Measurements from ENCODE around the gene GDAP1L1. TPM values are rescaled to one million over a fixed set of nuclear protein-coding genes. Genes with fewer than 3 reads are reported as not detected.
"Not testable (repeated sequence)": the region's sequence is repeated elsewhere in the genome, so short reads cannot be mapped to it uniquely, and the experiment has no call there.

Gene GDAP1L1
- total RNA-seq, 1 donor from 2014 or later: not detected

DNA sequence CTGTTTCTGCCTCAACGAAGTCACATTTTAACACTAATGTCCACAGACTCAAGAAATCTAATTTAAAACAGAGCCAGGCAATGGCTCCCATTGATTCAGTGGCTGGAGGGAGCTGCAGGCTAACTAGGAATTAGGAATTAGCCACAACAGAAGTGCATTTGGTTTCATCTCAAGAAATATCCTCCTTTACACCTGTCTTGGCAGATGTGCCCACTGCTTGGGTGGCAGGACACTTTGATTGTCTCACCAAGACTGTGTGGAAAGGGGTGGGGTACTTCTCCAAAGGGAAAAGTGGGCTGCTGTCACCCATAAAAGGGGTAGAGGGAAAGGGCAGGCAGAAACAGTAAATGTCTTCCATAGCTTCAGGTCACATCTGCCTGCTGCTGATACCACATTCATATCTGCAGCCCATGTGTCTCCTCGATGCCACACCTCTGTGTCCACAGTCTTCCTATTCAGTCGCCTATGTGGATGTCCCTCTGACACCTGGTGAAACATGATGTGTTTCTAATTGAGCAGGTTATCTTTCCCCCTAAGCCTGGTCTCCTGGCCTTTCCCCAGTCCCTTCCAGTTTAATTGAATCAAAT, 25.6 kb upstream of the GDAP1L1 start:
- no peak for ATAC-seq

DNA sequence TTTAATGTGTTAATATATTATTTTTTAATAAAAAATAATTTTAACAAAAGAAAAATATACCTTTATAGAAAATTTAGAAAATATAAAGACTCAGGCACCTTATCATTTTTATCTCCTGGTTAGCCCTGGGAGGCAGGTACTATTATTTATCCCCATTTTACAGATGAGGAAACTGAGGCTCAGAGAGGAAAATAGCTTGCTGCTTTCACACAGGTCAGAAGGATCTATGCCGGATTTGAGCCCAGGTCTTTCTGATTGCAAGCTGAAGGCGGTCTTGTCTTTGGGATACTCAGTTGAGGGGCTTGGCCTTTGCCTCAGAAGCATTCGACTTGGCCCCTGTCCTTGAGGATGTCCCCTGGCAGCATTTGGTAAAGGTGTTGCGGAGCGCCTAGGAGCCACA, 25.1 kb upstream of the GDAP1L1 start:
- ATAC-seq: no peak

DNA sequence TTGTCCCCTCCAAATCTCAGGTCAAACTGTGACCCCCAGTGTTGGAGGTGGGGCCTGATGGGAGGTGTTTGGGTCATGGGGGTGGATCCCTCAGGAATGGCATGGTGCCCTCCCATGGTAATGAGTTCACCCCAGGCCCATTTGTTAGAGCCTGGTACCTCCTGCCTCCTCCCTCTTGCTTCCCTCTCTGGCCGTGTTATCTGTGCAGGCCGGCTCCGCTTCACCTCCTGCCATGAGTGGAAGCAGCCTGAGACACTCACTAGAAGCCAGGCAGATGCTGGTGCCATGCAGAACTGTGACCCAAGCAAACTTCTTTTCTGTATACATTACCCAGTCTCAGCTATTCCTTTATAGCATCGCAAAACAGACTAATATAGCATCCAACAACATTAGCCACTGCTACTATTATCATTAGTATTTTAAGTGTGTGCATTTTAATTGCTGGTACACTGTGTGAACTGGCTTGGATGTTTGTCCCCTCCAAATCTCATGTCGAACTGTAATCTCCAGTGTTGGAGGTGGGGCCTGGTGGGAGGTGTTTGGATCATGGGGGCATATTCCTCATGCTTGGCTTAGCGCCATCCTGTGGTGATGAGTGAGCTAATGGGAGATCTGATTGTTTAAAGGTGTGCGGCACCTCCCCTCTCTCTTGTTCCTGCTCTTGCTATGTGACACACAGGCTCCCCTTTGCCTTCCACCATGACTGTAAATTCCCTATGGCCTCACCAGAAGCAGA, 24.3 kb upstream of the GDAP1L1 start:
- ATAC-seq: no peak

DNA sequence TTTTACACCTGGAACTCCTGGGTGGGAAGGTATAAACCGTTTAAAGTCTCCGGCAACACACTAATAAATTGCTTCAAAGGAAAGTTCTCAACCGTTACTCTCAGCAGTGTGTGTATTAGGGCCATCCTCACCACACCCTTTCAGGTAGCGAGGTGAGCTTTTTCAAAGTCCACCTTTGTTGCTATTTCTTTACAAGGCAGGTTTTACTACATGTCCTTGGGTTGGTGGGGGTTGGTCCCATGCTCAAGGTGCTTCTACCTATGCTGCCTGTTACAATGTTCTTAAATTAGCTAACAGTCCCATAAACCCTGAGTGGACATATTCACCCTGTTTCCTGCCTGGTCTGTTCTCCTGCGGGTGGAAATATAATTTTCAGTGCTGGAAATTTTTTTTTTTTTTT, 23.4 kb upstream of the GDAP1L1 start:
- no peak for ATAC-seq

DNA sequence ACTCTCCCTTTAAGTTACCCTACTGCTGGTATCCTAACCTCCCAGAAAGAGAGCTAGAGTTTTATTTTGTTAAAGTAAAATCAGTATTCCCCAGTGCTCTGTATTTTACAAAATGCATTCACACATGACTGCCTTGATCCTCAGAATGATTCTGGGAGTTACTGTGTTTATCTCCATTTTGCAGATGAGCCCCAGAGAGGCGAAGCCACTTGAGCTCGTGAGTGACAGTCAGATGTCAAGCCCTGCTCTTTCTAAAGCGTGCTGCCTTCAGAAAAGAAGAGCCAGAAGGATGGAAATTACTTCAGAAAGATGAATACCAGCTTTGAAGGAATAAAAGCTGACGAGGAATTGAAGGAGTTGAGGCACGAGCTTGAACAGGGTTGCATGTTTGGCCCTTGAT, 22.5 kb upstream of the GDAP1L1 start:
- ATAC-seq: no peak

DNA sequence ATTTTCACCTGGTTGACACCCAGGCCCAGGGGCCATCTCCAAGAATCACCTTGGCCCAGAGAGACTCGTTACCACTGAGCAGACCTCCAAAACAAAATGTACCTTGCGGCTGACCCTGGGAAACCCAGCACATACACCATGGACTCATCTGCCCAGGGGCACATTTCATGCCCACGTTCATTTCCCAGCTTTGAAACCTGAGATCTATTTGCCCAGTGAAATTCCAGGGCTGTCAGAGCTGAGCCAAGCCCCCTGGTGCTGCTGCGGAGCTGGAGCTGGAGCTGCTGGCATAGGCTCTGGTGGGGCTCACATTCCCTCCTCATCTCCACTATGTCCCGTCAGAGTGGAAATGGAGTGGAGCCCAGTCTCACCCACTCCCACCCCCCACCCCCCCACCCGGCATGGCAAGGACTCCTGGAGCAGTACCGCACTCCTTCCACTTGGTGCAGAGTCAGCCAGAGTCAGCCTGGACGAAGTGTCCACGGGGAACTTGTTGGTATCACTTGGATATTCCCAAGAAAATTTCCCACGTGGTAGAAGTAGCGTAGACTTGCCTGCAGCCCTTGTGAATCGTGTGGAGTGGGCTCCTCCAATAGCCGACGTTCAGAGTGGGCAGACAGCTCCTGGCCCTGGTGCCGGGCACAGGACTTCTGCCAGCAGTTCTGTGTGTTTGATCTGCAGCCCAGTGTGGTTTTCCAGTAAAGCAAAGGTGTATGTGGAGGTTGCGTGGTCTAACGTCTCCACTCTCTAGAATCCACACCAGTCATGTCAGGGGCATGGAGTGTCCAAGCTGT, 18.4 kb upstream of the GDAP1L1 start:
- ATAC-seq: no peak

DNA sequence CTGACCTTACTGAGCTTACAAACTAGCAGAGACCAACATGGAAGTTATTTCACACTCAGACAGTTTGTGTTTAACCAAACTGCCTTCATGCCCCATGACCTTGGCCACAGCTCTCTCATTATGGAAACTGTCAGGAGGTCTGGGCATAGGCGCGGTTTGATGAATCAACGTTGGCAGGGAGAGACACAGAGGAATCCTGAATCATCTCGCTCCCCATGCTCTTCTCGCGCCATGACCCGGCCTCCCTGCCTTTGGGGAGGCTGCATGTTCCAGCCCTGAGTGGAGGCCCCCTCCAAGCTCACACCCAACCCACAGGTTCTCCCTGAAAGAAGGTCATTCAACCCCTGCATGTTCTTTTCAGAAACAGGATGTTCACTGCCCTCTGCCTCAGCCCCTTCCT, 15.9 kb upstream of the GDAP1L1 start:
- ATAC-seq: no peak

DNA sequence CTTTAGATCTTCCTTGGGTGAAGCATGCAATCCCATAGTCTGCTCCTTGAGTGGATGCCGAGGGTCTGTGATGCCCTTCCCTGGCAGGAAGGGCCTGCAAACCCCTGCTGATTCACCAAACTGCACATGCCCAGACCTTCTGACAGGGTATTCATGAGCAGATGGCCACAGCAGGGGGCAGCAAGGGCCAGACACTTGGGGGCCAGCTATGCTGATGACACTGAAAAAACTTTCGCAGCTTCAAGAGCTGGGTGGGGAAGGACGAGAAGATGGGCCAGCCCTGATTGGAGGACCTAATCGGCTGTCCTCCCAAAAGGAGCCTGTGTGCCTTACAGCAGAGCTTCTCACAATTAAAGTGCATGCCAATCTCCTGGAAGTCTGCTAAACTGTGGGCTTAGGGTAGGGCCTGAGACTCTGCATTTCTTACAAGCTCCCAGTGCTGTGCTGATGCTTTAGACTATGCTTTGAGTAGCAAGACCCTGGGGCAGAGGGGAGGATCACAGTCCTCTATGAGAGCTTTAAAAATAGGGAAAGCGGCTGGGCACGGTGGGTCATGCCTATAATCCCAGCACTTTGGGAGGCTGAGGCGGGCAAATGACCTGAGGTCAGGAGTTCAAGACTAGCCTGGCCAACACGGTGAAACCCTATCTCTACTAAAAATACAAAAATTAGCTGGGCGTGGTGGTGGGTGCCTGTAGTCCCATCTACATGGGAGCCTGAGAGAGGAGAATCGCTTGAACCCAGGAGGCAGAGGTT, 15.2 kb upstream of the GDAP1L1 start:
- no peak for ATAC-seq

DNA sequence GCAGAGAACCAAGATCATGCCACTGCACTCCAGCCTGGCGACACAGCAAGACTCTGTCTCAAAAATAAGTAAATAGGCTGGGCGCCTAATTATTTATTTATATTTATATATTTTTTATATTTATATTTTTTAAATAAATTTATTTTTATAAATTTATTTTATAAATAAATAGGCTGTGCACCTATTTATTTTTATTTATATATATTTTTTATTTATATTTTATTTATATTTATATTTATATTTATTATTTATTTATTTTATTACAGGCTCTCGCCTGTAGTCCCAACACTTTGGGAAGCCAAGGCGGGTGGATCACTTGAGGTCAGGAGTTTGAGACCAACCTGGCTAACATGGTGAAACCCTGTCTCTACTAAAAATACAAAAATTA, 14.6 kb upstream of the GDAP1L1 start:
- not testable (repeated sequence) for ATAC-seq

DNA sequence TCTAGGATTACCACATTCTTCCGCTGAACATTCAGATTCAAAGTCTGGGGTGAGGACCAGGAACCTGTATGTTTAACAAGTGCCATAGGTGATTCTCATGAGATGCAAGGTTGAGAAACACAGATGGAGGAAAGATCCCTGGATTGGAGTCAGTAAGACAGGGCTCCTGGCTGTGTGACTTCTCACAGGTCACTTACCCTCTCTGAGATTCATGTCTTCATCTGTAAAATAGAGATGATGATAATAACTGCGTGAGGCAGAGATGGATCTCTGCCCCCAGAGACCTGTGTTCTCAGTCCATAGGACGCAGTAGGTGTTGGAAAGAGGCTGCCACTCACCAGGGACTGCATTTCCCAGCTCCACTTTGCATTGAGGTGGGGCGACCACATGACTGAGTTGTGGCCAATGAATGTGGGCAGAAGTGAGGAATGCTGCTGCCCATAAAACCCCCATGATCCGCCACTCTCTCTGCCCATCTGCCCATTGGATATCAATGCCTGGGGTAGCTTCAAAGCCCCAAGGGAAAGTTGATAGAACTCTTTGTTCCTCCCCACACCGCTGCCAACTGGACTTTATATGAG, 13.6 kb upstream of the GDAP1L1 start:
- no peak for ATAC-seq

DNA sequence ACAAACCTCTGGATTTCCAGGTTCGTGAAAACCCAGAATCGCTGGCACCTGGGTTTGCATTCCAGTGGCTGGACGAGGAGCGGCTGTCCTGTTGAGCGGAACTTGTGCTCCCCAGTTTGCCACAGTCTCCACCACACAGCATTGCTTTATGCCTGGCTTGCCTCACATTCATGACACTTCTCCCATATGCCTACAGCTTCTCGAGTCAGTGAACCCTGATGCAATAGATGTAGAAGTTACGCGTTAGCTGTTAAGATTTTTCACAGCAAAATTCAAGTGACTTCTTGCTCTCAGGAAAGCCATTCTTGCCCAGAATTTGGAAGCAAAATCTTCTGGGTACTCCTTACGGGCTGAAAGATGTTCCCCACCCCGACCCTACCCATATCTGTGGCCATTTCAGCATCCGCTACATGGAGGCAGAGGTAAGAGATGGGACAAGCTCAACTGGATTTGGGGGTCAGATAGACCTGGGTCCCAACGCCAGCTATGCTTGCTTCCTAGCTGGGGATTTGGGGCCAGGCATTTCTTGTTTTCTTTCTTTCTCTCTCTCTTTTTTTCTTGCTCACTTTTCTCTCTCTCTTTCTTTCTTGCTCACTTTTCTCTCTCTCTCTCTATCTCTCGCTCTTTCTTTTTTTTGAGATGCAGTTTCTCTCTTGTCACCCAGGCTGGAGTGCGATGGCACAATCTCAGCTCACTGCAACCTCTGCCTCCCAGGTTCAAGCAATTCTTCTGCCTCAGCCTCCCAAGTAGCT, 12.4 kb upstream of the GDAP1L1 start:
- no peak for ATAC-seq

DNA sequence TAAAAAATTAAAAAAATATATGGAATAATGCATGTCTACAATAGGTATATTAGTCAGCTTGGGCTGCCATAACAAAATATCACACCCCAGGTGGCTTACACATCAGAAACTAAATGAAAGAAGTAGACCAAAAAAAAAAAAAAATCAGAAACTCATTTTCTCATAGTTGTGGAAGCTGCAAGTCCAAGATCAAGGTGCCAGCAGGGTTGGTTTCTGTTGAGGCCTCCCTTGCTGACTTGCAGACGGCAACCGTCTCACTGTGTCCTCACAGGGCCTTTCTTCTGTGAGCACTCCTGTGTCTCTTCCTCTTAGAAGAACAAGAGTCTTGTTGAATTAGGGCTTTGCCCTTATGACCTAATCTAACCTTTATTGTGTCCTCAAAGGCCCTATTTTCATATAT, 11.4 kb upstream of the GDAP1L1 start:
- no peak for ATAC-seq

DNA sequence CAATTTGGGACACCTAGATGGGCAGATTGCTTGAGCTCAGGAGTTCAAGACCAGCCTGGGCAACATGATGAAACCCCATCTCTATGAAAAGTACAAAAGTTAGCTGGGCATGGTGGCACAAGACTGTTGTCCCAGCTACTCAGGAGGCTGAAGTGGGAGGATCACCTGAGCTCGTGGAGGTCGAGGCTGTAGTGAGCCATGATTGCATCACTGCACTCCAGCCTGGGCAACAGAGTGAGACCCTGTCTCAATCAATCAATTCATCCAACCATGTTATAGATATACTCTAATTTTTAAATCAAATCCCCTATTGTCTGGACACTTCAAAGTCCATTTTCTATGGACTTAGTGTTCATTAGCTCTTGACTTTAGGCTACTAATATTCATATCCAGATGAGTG, 10.3 kb upstream of the GDAP1L1 start:
- ATAC-seq: not testable (repeated sequence)

DNA sequence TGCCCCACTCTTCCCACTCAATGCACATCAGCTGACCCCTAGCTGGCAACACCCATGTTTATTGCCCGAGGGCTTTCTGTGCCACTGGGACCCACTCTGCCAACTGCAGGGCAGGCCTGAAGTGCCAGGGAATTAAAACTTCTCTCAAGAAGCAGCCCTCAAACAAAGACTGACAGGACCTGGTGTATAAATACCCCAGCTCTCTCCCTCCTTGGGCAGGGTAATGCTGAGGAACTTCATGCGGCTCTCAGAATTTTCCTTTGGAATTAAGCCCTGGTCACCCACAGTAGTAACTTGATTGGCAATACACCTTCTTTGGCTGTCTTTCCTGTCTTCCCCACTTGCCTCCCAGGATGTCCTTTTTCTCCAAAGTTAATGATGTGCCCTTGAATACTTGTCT, 5.3 kb upstream of the GDAP1L1 start:
- no peak for ATAC-seq

DNA sequence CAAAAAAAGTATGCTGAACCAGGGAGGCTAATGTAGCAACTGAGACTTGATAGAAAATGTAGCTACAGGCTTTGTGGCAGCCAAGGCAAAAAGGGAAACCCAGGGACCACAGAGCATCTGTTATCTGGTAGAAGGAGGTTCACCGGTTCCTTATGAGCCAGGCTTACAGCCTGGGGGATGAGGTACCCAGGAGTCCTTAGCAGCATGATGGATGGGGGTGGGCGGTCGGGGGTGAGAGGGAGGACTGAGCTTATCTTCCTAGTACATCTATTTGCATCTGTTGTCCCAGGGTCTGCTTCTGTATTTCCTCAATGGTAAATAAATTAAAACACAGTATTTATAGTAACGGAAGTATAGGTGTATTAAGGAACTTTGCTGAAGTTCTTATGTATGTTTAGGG, 1.1 kb upstream of the GDAP1L1 start:
- no peak for ATAC-seq

DNA sequence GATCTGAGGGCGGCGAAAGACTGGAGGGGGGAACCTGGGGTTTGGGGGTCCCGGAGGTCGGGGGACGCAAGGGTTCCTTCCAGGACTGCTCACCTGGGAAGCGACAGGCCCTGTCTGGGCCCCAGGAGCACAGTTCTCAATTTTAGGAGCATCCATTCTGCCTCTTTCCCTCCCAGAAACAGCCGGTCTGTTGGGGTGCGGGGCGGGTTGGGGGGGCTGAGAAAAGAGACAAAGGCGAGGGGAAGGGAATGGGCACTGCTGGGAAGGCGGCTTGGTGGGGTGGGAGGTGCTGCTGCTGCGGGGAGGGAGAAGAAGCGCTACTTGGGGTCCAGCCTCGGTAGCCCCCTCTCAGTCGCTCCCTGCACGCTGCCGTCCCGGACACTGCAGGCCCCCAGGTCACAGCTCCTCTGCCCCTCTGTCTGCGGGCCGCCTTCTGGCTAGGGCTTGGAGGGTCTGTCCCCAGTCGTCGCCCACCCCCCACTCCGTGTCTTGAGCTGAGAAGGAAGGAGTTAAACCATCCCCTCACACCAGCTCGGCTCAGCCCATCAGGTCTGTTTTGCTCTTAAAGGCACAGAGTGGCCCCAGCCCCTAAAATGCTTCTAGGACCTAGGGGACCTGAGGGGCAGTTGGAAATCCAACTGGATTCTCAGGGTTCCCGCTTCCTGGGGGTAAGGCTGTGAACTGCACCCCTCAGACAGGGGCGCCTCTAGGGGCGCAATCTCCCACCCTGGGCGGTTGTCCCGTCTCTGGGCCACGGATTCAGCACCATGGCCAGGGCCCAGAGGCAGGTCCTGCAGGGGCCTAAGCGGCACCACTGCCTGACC, 690 bp downstream of the GDAP1L1 start:
- no peak for ATAC-seq

DNA sequence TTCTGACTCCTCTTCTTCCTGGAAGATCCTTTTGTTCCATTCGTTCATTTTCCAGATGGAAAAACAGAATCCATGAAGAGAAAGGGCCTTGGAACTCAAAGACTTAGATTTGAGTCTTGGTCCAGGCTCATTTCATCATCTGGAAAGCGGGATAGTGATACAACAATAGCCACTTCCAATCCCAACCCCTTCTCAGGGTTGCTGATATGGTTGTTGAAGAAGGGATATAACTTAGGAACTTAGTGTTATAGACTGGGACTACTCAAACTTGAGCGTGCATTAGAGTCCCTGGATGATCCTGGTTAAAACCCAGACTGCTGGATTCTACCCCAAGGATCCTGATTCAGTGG, 1.3 kb downstream of the GDAP1L1 start:
- no peak for ATAC-seq

DNA sequence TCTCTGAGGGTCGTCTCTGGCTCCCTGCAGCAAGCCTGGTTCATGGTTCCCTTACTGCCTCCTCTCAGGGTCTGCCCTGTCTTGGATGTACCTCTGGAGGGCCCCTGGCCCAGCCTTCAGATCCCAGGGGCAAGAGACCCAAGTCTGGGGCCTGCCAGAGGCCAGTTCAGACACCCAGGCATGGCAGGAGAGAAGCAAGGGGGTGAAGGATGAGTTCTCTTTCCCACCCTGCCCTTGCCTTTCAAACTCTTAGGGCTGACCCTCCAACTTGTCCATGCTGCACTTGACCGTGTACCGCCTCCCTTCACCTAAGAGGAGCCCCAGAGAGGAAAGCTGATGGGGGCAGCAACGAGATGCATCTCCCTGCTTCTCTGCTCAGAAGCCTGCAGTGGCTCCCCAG, 4.2 kb downstream of the GDAP1L1 start:
- ATAC-seq: no peak

DNA sequence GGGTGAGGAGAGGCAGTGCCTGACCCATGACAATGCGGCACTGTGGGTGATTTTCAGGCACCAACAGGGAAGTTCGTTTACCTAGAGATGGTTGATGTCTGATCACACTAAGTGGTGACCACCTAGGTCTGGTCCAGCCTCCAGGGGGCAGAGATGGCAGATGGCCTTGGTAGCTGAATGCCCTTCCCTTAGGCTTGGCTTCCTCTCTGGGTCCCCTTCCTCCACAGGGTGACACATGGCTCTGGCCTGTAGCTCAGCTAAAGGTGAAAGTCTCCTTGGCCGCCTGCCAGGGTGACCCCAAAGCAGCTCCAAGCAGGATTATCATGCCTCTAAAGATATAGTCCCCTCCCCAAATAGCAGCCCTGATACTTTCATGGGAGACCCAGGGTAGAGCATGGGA, 6.4 kb downstream of the GDAP1L1 start:
- no peak for ATAC-seq

DNA sequence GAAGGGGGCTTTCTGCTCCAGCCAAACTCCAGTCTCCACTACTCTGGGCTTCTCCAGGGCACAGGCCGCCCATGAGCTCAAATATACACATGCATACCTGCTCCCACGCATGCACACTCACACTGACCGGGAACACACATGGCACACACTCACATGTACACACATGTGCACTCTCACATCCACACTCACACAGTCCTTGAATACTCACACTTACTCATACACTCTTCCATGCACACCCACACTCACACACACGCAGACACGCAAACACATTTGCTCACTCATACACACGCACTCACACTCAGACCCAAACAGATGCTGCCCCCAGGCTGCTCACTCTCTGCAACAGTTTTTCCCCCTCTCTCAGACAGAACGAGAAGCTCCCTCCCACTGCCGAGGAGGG, 7.0 kb downstream of the GDAP1L1 start:
- no peak for ATAC-seq

DNA sequence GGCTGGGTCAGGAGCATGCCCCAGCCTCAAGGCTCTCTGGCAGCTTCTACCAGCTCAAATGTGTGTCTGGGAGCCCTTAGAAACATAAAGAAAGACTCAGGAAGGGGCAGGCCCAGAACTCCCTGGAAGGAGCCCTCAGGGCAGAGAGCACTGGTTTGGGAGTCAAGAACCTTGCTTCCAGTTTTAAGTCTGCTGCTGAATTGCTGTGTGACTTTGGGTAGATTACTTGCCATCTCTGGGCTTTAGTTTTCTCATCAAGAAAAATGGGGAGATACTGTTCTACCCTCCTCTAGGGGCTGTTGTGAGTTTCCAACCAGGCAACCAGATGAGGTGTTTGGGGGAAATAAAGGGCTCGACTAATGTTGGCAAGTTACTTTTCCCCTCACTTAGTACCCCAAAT, 8.8 kb downstream of the GDAP1L1 start:
- no peak for ATAC-seq
